ENCODE data around the gene KSR1. TPM values are rescaled to one million over a fixed set of nuclear protein-coding genes. Genes with fewer than 3 reads are reported as not detected.
"Not testable (repeated sequence)": the region's sequence is repeated elsewhere in the genome, so short reads cannot be mapped to it uniquely, and the experiment has no call there.

Gene KSR1
- total and polyA plus RNA-seq, 12 donors, result 16.0 to 50.4 (median 38.5) TPM

- H3K27me3 ChIP-seq, result no peaks in the 10 kb centered on the region
- intact Hi-C loops (cut with DNase I), result loop anchor here in 1 of 2 donors (10.0 kb wide), 1 partner anchor 185 kb away; no protein-coding TSS in a partner anchor
These were observed 213.6 kb downstream of the KSR1 start for GRCh38 chr17:27669850-27670249.

GRCh38 chr17:27670791-27671590 is 214.7 kb downstream of the KSR1 start:
- intact Hi-C loops (cut with DNase I), result no loop called here
- H3K4me3 ChIP-seq, result no peak overlapping the region
- DNase-seq, result no peak
- no peaks in the 10 kb centered on the region for H3K36me3 ChIP-seq (replicated peaks in 1 of 2)
- TF ChIP-seq POLR2A (IDR thresholded peaks at IDR 0.05) (no peak), CTCF (IDR thresholded peaks at IDR 0.05) (no peak)
- H3K4me1 ChIP-seq (replicated peaks in 1 of 2), result no peaks in the 10 kb centered on the region
- no peak overlapping the region for H3K27ac ChIP-seq
- no peaks in the 10 kb centered on the region for H3K27me3 ChIP-seq
- H3K9me3 ChIP-seq (replicated peaks in 1 of 3), result no peaks in the 10 kb centered on the region
- 74 to 91% (median 86%) methylated on average over 9 to 12 of the region's 12 CpGs for WGBS, 4 donors

More at GRCh38 chr17:27669850-27670249, 213.6 kb downstream of the KSR1 start:
- no peak for TF ChIP-seq POLR2A (IDR thresholded peaks at IDR 0.05)
- no peak for TF ChIP-seq CTCF (IDR thresholded peaks at IDR 0.05)
- DNase-seq, result no peak
- H3K36me3 ChIP-seq (replicated peaks in 1 of 2), result no peaks in the 10 kb centered on the region
- 82 to 91% (median 88%) methylated on average over 4 to 5 of the region's 5 CpGs for WGBS, 4 donors
- no peak overlapping the region for H3K4me3 ChIP-seq
- H3K27ac ChIP-seq, result no peak overlapping the region
- H3K9me3 ChIP-seq (replicated peaks in 1 of 3), result no peaks in the 10 kb centered on the region
- H3K4me1 ChIP-seq (replicated peaks in 1 of 2), result no peaks in the 10 kb centered on the region

- Histone ChIP-seq H3K27me3 (no peaks in the 10 kb centered on the region), H3K4me1 (replicated peaks in 1 of 2) (no peaks in the 10 kb centered on the region), H3K9me3 (replicated peaks in 1 of 3) (no peaks in the 10 kb centered on the region), H3K27ac (no peak overlapping the region), H3K4me3 (no peak overlapping the region), H3K36me3 (replicated peaks in 1 of 2) (no peaks in the 10 kb centered on the region)
- TF ChIP-seq CTCF (IDR thresholded peaks at IDR 0.05) (no peak), POLR2A (IDR thresholded peaks at IDR 0.05) (no peak)
- WGBS, 4 donors, result 93 to 95% (median 94%) methylated on average over 2 of the region's 2 CpGs
- DNase-seq, result no peak
- intact Hi-C loops (cut with DNase I), result no loop called here
These were observed 215.3 kb downstream of the KSR1 start for GRCh38 chr17:27671591-27671910.

- H3K4me3 ChIP-seq; DNase-seq; H3K36me3 ChIP-seq (replicated peaks in 1 of 2); intact Hi-C loops (cut with DNase I); H3K4me1 ChIP-seq (replicated peaks in 1 of 2); H3K9me3 ChIP-seq (replicated peaks in 1 of 3); H3K27me3 ChIP-seq; H3K27ac ChIP-seq: not testable (repeated sequence)
- 80 to 92% (median 83%) methylated on average over 2 to 6 of the region's 6 CpGs; no CpG with 5 or more reads in 1 of the 4 donors for WGBS, 4 donors
These were observed 215.8 kb downstream of the KSR1 start for GRCh38 chr17:27671977-27672480.

GRCh38 chr17:27674335-27674734 is 218.1 kb downstream of the KSR1 start:
- 89 to 96% (median 92%) methylated on average over 4 to 6 of the region's 6 CpGs for WGBS, 4 donors

More at GRCh38 chr17:27674335-27674734, 218.1 kb downstream of the KSR1 start:
- Histone ChIP-seq H3K9me3 (replicated peaks in 1 of 3) (no peaks in the 10 kb centered on the region), H3K4me3 (no peak overlapping the region), H3K36me3 (replicated peaks in 1 of 2) (no peaks in the 10 kb centered on the region), H3K27ac (no peak overlapping the region), H3K27me3 (no peaks in the 10 kb centered on the region), H3K4me1 (replicated peaks in 1 of 2) (no peaks in the 10 kb centered on the region)
- DNase-seq, result no peak
- TF ChIP-seq CTCF (IDR thresholded peaks at IDR 0.05), result no peak
- no peak for TF ChIP-seq POLR2A (IDR thresholded peaks at IDR 0.05)
- intact Hi-C loops (cut with DNase I), result no loop called here
